Mesodermal cell (in vitro differentiated cells): Measurements from ENCODE around the gene KIF21A.
"Not testable (repeated sequence)": the region's sequence is repeated elsewhere in the genome, so short reads cannot be mapped to it uniquely, and the experiment has no call there.

Experiments
- H3K27ac ChIP-seq: 2 replicates; pipeline ENCODE4 v1.7.0; 2013; ENCODE audit warnings: mild to moderate bottlenecking, low read depth, low read length, moderate library complexity; ENCODE audit not compliant: severe bottlenecking
- H3K36me3 ChIP-seq: 2 replicates; pipeline ENCODE4 v1.7.1; 2013; ENCODE audit warnings: mild to moderate bottlenecking, low read length, moderate library complexity; ENCODE audit not compliant: control insufficient read depth, insufficient read depth
- H3K4me1 ChIP-seq: one replicate; pipeline ENCODE4 v1.7.1; 2013; ENCODE audit warnings: mild to moderate bottlenecking, low read length; ENCODE audit not compliant: insufficient read depth, control insufficient read depth, poor library complexity, severe bottlenecking
- H3K4me3 ChIP-seq: 2 replicates; pipeline ENCODE4 v1.7.0; 2013; ENCODE audit warnings: low read length, control low read depth, mild to moderate bottlenecking; ENCODE audit not compliant: insufficient read depth, poor library complexity, severe bottlenecking; ENCODE audit errors: extremely low read depth
- H3K9me3 ChIP-seq: 2 replicates; pipeline ENCODE4 v1.7.1; 2013; ENCODE audit warnings: mild to moderate bottlenecking, low read length, moderate library complexity; ENCODE audit not compliant: control insufficient read depth
- WGBS, 2 experiments: methylation state at CpG; one replicate each; pipeline ENCODE4 v1.1.5; 2013; ENCODE audit warnings: missing lambda C conversion rate in 2 of 2; ENCODE audit not compliant: insufficient coverage in 2 of 2; 5-methylcytosine and 5-hydroxymethylcytosine counted together

KIF21A gene

DNA sequence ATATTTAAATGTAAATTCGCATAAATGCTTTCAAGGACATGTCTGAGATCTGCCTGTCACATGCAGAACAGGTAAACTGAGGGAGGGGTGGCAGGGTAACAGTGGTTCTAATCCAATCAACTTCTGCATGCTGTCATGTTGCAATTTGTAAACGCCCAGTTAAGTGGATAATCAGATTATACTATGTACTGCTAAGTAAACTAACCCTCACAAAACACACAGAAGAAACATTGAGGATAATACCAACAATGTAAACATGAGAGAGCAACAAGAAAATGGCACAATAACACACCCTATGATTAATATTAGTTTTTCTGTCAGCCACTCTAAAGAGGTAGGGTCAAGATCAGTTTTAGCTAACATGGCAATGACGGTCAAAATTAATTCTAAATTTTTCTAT lies 123.7 kb downstream of the KIF21A start:
- H3K9me3 ChIP-seq: no peaks in the 10 kb centered on the region
- no peak overlapping the region for H3K27ac ChIP-seq
- no peaks in the 10 kb centered on the region for H3K4me1 ChIP-seq
- H3K4me3 ChIP-seq: no peak overlapping the region
- WGBS, 2 experiments: no CpG with 5 or more reads among the region's 3 CpGs
- no peaks in the 10 kb centered on the region for H3K36me3 ChIP-seq

DNA sequence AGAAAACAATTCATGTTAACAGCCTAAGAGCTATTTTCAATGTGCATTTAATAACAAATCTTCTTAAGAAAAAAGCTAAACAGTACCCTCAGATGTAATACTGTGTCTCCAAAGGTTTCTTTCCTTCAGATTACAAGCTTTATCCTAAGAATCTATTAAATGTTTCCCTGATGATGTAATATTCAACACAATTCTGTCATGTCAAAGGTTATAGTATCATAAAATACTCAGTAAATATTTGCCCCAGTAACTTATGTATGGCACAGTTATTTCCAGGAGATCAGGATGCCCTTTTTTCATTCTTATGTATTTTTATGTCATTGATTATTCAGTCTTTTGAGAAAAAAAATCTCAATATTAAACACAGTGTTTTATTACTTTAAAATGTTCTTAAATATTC lies 128.4 kb downstream of the KIF21A start:
- Histone ChIP-seq H3K9me3 (no peaks in the 10 kb centered on the region), H3K36me3 (no peaks in the 10 kb centered on the region), H3K4me1 (no peaks in the 10 kb centered on the region), H3K4me3 (no peak overlapping the region), H3K27ac (no peak overlapping the region)

DNA sequence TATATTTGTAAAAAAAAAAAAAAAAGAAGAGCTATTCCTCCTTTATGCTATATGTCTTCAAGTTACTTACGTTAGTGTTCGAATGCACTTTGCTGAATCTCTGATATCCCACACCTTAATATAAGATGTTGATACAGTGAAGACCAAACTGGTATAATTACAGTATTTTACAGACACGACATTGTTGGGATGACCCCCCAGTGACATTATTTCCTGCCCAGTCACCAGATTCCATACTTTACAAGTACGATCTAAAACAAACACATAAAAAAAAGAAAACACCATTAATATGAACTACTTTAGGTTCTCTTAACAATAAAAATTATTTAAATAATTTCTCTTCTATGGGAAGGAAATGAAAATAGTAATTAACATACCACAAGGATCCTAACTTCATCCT lies 133.4 kb downstream of the KIF21A start:
- no CpG with 5 or more reads among the region's 4 CpGs for WGBS, 2 experiments
- no peaks in the 10 kb centered on the region for H3K36me3 ChIP-seq

DNA sequence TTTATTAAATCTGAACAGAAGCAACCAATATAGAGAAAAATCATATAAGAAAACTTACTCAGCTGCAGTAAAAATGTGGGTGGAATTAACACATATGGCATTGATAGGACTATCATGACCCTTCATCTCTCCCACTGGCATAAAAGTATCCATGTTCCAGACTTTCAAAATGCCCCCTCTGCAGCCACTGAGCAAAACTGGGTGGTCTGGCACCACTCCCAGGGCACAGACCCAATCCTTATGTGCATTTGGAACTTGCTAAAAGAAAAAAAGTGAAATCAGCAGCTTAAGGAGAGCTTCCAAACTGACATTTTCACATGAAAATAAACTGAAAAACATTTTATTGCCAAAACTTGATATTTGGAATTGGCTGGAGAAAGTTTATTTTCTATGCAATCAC lies 141.5 kb downstream of the KIF21A start:
- Histone ChIP-seq H3K4me3 (no peak overlapping the region), H3K4me1 (no peaks in the 10 kb centered on the region), H3K36me3 (no peaks in the 10 kb centered on the region), H3K27ac (no peak overlapping the region), H3K9me3 (no peaks in the 10 kb centered on the region)

More for the DNA sequence above, 133.4 kb downstream of the KIF21A start:
- Histone ChIP-seq H3K27ac (no peak overlapping the region), H3K4me3 (no peak overlapping the region), H3K4me1 (peaks cover 4% of the 10 kb centered on the region), H3K9me3 (no peaks in the 10 kb centered on the region)

DNA sequence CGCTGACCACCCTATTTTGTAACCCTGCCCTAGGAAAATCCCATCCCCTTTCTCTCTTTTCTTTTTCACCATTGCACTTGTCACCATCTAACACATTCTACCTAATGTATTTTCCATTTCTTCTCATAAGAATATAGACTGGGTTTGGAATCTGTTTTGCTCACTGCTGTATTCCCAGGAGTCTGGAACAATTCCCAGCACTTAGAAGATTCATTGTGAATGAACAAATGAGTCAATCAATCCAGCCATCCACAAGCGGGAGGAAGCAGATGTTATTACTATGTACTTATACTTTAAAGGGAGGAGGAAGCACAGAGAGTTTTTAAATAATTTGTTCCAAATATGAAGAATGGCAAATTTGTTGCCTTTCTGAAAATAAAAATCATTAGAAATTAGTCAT lies 142.1 kb downstream of the KIF21A start:
- Histone ChIP-seq H3K36me3 (no peaks in the 10 kb centered on the region), H3K4me3 (no peak overlapping the region), H3K27ac (no peak overlapping the region), H3K9me3 (no peaks in the 10 kb centered on the region), H3K4me1 (no peaks in the 10 kb centered on the region)
- WGBS, 2 experiments: 95 to 100% methylated on average over 1 of the region's 2 CpGs

DNA sequence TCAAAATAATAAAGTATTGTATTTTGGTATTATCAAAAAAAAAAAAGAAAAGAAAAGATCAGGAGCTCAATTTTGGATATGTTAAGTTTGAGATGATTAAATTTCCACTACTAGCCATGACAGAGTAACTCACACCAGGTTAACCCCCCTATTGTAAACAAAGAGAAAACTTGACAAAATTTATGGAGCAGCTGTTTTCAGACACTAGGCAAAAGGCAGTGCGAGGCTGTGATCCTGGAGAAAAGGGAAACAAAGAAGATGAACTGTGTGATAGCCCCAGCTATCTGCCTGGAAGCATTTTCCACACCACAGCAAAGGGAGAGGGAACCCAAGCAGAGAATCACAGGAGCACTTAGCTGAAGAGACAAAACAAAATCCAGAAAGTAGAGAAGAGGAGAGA lies 145.0 kb downstream of the KIF21A start:
- H3K4me3 ChIP-seq: no peak overlapping the region
- no peaks in the 10 kb centered on the region for H3K4me1 ChIP-seq
- no peaks in the 10 kb centered on the region for H3K9me3 ChIP-seq
- H3K27ac ChIP-seq: peak overlapping the region; percentile 58
- WGBS, 2 experiments: no CpG with 5 or more reads among the region's 1 CpG
- no peaks in the 10 kb centered on the region for H3K36me3 ChIP-seq

DNA sequence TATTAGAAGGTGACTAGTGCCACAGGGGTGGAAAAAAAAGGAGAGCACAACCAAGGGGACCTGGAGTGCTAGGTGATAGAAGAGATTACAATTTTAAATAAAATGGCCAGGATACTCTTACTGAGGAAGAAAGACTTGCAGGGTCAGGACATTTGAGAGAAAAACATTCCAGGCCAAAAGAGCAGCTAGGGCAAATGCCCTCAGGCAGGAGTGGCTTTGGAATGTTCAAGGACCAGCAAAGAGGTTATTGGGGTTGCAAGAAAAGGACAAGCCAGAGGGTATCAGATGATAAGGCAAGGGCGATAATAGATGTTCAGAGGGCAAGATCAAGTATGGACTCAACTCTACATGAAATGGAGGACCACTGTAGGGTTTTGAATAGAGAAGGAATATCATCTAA lies 146.4 kb downstream of the KIF21A start:
- no peak overlapping the region for H3K4me3 ChIP-seq
- no CpG with 5 or more reads among the region's 1 CpG for WGBS, 2 experiments
- no peaks in the 10 kb centered on the region for H3K36me3 ChIP-seq
- no peaks in the 10 kb centered on the region for H3K9me3 ChIP-seq
- no peaks in the 10 kb centered on the region for H3K4me1 ChIP-seq
- H3K27ac ChIP-seq: no peak overlapping the region

DNA sequence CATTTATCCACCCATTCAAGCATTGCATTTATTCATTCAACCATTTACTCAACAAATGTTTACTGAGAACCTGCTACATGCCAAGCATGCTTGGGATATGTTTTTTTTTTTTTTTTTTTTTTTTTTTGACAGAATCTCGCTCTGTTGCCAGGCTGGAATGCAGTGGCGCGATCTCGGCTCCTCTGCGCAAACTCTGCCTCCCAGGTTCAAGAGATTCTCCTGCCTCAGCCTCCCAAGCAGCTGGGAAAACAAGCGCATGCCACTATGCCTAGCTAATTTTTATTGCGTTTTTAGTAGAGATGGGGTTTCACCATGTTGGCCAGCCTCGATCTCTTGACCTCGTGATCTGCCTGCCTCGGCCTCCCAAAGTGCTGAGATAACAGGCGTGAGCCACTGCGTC lies 147.3 kb downstream of the KIF21A start:
- H3K4me3 ChIP-seq, H3K4me1 ChIP-seq, H3K9me3 ChIP-seq, H3K27ac ChIP-seq, H3K36me3 ChIP-seq: not testable (repeated sequence)
- WGBS, 2 experiments: 89 to 100% methylated on average over 8 to 9 of the region's 12 CpGs

DNA sequence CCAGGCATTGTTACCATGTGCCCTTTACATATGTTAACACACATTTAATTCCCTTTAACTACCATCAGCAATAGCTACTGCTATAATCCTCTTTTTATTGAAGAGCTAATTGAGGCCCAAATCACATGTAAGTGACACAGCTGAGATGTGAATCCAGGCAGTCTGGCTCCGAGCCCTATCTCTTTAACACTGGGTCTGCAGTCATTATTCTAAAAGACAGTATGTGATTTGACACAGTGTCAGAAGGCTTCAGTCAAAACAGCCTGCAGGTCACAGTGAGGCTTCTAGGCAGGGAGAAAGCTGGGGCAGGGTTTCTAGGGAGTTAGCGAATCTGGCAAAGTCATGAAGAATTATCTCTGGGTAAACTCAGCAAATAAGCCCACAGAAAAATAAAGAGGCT lies 148.2 kb downstream of the KIF21A start:
- Histone ChIP-seq H3K27ac (peak overlapping the region; percentile 24), H3K4me3 (no peak overlapping the region), H3K36me3 (no peaks in the 10 kb centered on the region), H3K9me3 (no peaks in the 10 kb centered on the region), H3K4me1 (no peaks in the 10 kb centered on the region)
- WGBS, 2 experiments: 80 to 86% methylated on average over 1 of the region's 2 CpGs

DNA sequence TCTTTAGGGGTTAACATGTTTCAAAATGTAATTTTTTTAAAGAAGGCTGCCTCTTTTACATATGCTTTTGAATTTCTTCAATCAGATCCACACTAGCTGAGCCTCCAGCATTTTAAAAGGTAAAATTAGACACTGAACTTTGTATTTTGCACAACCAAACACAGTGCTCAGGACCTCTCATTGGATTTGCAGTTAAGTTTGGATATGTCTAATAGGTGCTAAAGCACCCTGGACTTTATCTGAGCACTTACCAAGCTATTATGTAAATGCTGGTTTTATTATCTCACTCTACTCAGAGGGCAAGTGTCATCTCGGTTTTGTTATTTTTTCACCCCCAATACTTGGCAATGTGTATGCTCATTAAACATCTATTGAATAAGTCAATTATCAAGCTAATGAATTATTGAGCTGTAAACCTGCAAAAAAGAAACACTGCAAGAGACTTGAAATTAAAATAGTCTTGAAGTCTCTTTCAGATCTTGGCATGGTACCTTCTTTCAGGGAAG lies 150.7 kb downstream of the KIF21A start:
- Histone ChIP-seq H3K27ac (no peak overlapping the region), H3K36me3 (no peaks in the 10 kb centered on the region), H3K4me1 (no peaks in the 10 kb centered on the region), H3K9me3 (no peaks in the 10 kb centered on the region), H3K4me3 (no peak overlapping the region)
- no CpG with 5 or more reads among the region's 1 CpG for WGBS, 2 experiments

DNA sequence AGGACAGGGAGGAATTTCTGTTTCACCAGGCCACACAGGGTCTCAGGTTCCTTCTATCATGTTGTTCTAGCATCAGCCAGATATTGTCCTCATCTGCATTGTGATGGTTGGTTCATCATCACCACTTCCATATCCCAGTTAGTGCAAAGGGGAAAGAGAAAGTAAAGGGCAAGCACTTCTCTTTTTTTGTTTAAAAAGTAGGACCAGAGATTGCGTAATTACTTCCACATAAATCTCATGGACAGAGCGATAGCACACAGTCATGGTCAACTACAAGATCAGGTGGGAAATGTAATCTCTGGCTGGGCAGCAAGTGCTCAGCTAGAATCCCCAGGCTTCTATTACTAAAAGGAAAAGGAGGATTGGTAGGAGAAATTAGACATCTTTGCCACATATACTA lies 155.1 kb downstream of the KIF21A start:
- no peak overlapping the region for H3K27ac ChIP-seq
- WGBS, 2 experiments: no CpG with 5 or more reads among the region's 2 CpGs

DNA sequence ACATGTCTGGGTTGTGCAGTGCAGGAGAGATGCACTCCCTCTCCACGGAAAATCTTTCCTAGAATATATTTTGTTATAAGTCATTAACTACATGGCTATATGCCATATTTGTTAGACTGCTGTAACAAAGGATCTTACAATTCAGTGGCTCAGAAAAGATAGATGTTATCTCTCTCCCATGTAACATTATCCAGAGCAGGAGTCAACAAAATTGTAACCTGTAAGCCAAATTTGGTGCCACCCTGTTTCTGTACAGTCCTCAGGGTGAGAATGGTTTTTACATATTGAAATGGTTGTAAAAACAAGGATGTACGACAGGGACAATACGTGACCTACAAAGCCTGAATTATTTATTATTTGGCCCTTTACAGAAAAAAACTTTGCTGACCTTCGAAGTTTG lies 155.5 kb downstream of the KIF21A start:
- WGBS, 2 experiments: 72 to 90% methylated on average over 3 of the region's 4 CpGs

More for the DNA sequence above, 155.1 kb downstream of the KIF21A start:
- Histone ChIP-seq H3K4me3 (no peak overlapping the region), H3K36me3 (no peaks in the 10 kb centered on the region), H3K9me3 (no peaks in the 10 kb centered on the region), H3K4me1 (no peaks in the 10 kb centered on the region)

More for the DNA sequence above, 155.5 kb downstream of the KIF21A start:
- Histone ChIP-seq H3K36me3 (no peaks in the 10 kb centered on the region), H3K9me3 (no peaks in the 10 kb centered on the region), H3K4me1 (no peaks in the 10 kb centered on the region), H3K4me3 (no peak overlapping the region), H3K27ac (no peak overlapping the region)
